GM12891 (cell line): ENCODE measurements around the gene IGSF10.

Experiments used
- PAX5 ChIP-seq: IDR thresholded peaks from 2 replicates; pipeline ENCODE4 v1.6.1; 2011; ENCODE audit warnings: low read length, moderate library complexity, mild to moderate bottlenecking; ENCODE audit not compliant: insufficient read depth, severe bottlenecking
- POLR2A ChIP-seq: IDR thresholded peaks from 2 replicates; pipeline ENCODE4 v1.6.1; 2011; ENCODE audit warnings: low read depth, low read length, control low read depth
- POU2F2 ChIP-seq: IDR thresholded peaks from 2 replicates; pipeline ENCODE4 v1.6.1; 2011; ENCODE audit warnings: low read depth, mild to moderate bottlenecking, control low read depth, low read length, moderate library complexity
- SPI1 ChIP-seq: IDR thresholded peaks from 2 replicates; pipeline ENCODE4 v1.6.1; 2011; ENCODE audit warnings: low read depth, low read length, control low read depth
- TAF1 ChIP-seq: IDR thresholded peaks from 2 replicates; pipeline ENCODE4 v1.6.1; 2011; ENCODE audit warnings: low read depth, low read length, control low read depth

DNA sequence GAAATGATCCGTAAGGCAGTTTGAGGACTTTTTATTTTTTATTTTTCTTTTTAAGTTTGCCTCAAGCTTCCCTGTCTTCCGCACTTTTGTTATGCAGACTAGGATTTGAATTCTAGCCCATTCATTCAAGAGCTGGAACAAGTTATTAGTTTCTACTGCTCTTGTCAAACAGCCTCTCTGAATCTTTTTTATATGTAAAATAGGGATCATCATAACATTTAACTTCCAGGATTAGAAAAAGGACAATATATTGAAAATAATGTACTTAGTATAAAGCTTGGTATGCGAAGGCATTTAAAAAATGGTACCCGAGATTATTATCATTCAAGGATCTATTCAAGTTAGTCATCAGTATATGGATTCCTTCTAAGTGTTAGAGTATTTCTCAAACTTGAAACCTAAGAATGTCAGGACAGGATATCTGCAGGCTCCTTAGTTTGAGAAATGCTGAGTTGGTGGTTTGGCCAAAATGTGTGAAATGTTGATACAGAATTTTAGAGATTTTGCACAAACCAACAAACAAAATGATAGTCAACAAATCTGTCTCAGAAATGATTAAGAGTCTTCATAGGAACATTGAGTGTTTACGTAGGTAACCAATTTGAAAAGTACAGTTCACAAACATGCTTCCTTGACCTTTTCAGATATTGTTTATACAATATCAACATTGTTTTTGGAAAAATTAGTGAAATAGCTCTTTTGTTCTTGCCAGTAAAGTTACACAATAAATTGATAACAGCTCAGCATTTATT lies 40.5 kb upstream of the IGSF10 start:
- TF ChIP-seq POLR2A (no peak), SPI1 (no peak), POU2F2 (no peak), TAF1 (no peak), PAX5 (no peak)
